HEK293T (cell line): ENCODE results near the gene FAM107B.

ENCODE experiments used
- L3MBTL2 ChIP-seq: fragments of 450-650 bp; conservative IDR thresholded peaks from 2 replicates; pipeline ENCODE4 v1.6.1; 2016; ENCODE audit warnings: mild to moderate bottlenecking
- LEF1 ChIP-seq: fragments of 450-650 bp; IDR thresholded peaks from 2 replicates; pipeline ENCODE4 v1.6.1; 2017; ENCODE audit warnings: mild to moderate bottlenecking, borderline replicate concordance

- TF ChIP-seq L3MBTL2 (no peak), LEF1 (no peak)
Observed at GRCh38 chr10:14487488-14487883, 287.2 kb downstream of the FAM107B start.
